Rectal smooth muscle tissue (tissue), 1 donor: ENCODE measurements around the gene HMCN1.

Experiments
- H3K27ac ChIP-seq: one replicate; pipeline ENCODE4 v1.7.0; 2013; ENCODE audit warnings: low read depth, low read length, inconsistent platforms
- H3K27me3 ChIP-seq: one replicate; pipeline ENCODE4 v1.7.0; 2013; ENCODE audit warnings: low read length; ENCODE audit not compliant: control insufficient read depth, insufficient read depth
- H3K36me3 ChIP-seq: one replicate; pipeline ENCODE4 v1.7.0; 2013; ENCODE audit warnings: low read length; ENCODE audit not compliant: control insufficient read depth, insufficient read depth
- H3K4me1 ChIP-seq: one replicate; pipeline ENCODE4 v1.7.0; 2013; ENCODE audit warnings: low read length; ENCODE audit not compliant: control insufficient read depth, insufficient read depth
- H3K4me3 ChIP-seq: one replicate; pipeline ENCODE4 v1.7.0; 2013; ENCODE audit warnings: low read length
- H3K9ac ChIP-seq: one replicate; pipeline ENCODE4 v1.7.0; 2013; ENCODE audit warnings: low read length

Gene HMCN1

GRCh38 chr1:185733818-185734735 lies at the start of gene HMCN1:
Gene HMCN1 (plus strand): TSS chr1:185734391. CDS start chr1:185734780, 389 bp downstream.
- Histone ChIP-seq H3K27ac (peak within 1 kb of the TSS; percentile 37), H3K4me1 (peaks cover 3% of the 10 kb centered on the region), H3K36me3 (no peaks in the 10 kb centered on the region), H3K4me3 (peak within 1 kb of the TSS; percentile 69), H3K9ac (no peak within 1 kb of the TSS), H3K27me3 (no peaks in the 10 kb centered on the region)

DNA sequence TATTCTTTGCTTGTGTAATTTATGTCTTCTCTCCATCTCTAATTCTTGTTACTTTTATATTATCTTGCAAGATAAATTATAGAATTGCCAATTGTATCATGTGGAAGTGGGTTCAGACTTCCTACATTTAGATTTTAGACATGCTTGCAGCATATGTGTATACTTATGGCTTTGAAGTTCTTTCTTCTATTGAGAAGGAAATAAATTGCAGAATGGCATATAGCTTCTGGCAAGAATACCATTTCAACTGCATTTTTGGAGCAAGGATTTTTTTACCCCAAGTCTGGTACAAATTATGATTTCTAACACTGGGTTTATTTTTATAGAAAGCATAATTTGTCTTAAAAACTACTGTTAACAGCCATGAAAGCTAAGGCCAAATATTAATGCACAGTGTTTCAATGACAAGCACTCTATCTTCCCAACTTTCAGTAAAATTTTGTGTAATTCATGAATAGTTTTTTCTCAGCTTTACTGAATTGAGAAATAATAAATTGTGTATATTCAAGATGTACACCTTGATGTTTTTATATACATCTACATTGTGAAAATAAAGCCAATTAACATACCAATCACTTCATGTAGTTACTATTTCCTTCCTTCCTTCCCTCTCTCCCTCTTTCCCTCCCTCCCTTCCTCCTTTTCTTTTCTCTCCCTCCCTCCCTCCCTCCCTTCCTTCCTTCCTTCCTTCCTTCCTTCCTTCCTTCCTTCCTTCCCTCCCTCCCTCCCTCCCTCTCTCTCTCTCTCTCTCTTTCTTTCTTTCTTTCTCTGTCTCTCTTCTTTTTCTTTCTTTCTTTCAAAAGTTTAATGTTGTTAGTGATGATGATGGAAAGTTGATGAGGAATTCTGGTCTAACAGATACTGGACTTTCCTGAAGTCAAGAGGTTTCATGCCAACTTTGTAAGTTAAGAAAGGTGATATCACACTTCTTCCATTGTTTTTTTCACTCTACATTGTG lies 47.1 kb upstream of the HMCN1 start:
- Histone ChIP-seq H3K27me3 (no peaks in the 10 kb centered on the region), H3K4me3 (no peak overlapping the region), H3K9ac (no peak overlapping the region), H3K27ac (no peak overlapping the region), H3K36me3 (no peaks in the 10 kb centered on the region), H3K4me1 (no peaks in the 10 kb centered on the region)

- Histone ChIP-seq H3K27me3 (no peaks in the 10 kb centered on the region), H3K36me3 (no peaks in the 10 kb centered on the region)
Measured at GRCh38 chr1:185690527-185690926, 43.7 kb upstream of the HMCN1 start.

DNA sequence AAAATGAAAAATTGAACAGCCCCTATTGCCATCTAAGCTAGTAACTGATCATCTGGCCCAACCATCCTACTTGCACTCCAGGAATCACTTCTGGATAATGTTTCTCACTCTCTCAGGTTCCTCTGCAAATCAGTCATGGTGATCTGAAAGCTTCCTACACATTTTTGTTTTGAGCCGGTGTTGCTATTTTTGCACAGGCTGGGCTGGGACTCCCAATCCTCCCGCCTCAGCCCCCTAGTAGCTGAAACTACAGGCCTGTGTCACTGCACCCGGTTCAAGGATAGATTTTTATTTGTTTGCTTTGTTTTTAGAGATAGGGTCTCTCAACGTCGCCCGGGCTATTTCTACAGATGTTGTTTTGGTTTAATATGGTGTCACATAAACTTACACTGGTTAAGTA lies 40.5 kb upstream of the HMCN1 start:
- H3K36me3 ChIP-seq, result no peaks in the 10 kb centered on the region
- no peak overlapping the region for H3K27ac ChIP-seq
- no peaks in the 10 kb centered on the region for H3K27me3 ChIP-seq
- no peaks in the 10 kb centered on the region for H3K4me1 ChIP-seq
- no peak overlapping the region for H3K9ac ChIP-seq
- H3K4me3 ChIP-seq, result peak overlapping the region; percentile 45

More at GRCh38 chr1:185690527-185690926, 43.7 kb upstream of the HMCN1 start:
- Histone ChIP-seq H3K27ac (no peak overlapping the region), H3K4me3 (no peak overlapping the region), H3K4me1 (no peaks in the 10 kb centered on the region), H3K9ac (no peak overlapping the region)

- no peak overlapping the region for H3K9ac ChIP-seq
- H3K4me3 ChIP-seq, result peak overlapping the region; percentile 45
- no peaks in the 10 kb centered on the region for H3K4me1 ChIP-seq
- H3K27me3 ChIP-seq, result no peaks in the 10 kb centered on the region
- no peak overlapping the region for H3K27ac ChIP-seq
- H3K36me3 ChIP-seq, result no peaks in the 10 kb centered on the region
Measured at GRCh38 chr1:185694081-185694480, 40.1 kb upstream of the HMCN1 start.

DNA sequence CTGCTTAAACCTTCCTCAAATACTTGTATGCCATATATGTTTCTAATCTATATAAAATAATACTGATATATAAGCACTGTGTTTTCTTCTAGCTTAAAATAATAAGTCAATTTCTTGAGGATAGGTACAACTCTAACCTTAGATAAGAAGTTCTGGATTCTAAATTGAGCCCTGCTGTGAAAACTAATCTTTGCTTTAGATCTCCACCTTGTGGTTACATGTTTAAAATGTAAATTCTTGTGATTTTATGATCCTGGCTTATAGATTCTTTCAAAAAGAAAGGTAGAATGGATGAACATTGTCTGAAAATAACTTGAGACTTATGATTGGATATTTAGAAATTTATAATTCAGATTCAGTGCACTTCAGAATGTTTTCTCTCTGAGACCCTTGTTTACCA lies 38.9 kb upstream of the HMCN1 start:
- H3K27ac ChIP-seq, result no peak overlapping the region
- H3K9ac ChIP-seq, result no peak overlapping the region
- H3K36me3 ChIP-seq, result no peaks in the 10 kb centered on the region
- H3K4me1 ChIP-seq, result no peaks in the 10 kb centered on the region
- no peak overlapping the region for H3K4me3 ChIP-seq
- no peaks in the 10 kb centered on the region for H3K27me3 ChIP-seq

GRCh38 chr1:185696422-185697150 lies 37.6 kb upstream of the HMCN1 start:
- Histone ChIP-seq H3K9ac (no peak overlapping the region), H3K4me1 (no peaks in the 10 kb centered on the region), H3K27me3 (no peaks in the 10 kb centered on the region), H3K27ac (no peak overlapping the region), H3K4me3 (no peak overlapping the region), H3K36me3 (no peaks in the 10 kb centered on the region)

- Histone ChIP-seq H3K4me1 (no peaks in the 10 kb centered on the region), H3K9ac (no peak overlapping the region), H3K27me3 (no peaks in the 10 kb centered on the region), H3K27ac (no peak overlapping the region), H3K4me3 (no peak overlapping the region), H3K36me3 (no peaks in the 10 kb centered on the region)
Measured at GRCh38 chr1:185699874-185700273, 34.3 kb upstream of the HMCN1 start.

GRCh38 chr1:185701650-185702049 lies 32.5 kb upstream of the HMCN1 start:
- H3K4me3 ChIP-seq, result no peak overlapping the region
- H3K9ac ChIP-seq, result no peak overlapping the region
- H3K4me1 ChIP-seq, result no peaks in the 10 kb centered on the region
- H3K36me3 ChIP-seq, result no peaks in the 10 kb centered on the region
- no peak overlapping the region for H3K27ac ChIP-seq
- H3K27me3 ChIP-seq, result no peaks in the 10 kb centered on the region

- no peaks in the 10 kb centered on the region for H3K36me3 ChIP-seq
- H3K27me3 ChIP-seq, result no peaks in the 10 kb centered on the region
- H3K9ac ChIP-seq, result no peak overlapping the region
- no peak overlapping the region for H3K4me3 ChIP-seq
- H3K4me1 ChIP-seq, result no peaks in the 10 kb centered on the region
- no peak overlapping the region for H3K27ac ChIP-seq
Measured at GRCh38 chr1:185704181-185704580, 30.0 kb upstream of the HMCN1 start.

- H3K4me3 ChIP-seq, result no peak overlapping the region
- no peaks in the 10 kb centered on the region for H3K4me1 ChIP-seq
- H3K36me3 ChIP-seq, result no peaks in the 10 kb centered on the region
Measured at GRCh38 chr1:185716095-185716494, 18.1 kb upstream of the HMCN1 start.

DNA sequence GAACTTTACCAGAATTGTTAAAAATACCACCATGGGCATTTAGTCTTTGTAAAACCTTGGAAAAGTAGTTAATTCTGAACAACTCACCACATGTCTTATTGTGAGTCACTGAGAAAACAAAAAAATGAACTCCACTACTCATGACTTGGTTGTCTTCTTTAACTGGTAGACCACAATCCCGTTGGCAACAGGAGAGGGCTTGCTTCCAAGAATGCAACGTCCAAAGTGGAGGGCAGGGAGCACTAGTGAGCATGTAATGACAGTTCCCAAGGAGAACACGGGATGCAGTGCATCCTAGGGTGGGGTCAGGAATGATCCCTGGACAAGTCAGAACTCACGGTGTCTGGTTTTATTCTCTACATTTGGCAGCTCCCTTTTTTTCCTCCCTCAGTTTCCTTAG lies 15.2 kb upstream of the HMCN1 start:
- Histone ChIP-seq H3K27me3 (no peaks in the 10 kb centered on the region), H3K9ac (no peak overlapping the region), H3K4me1 (no peaks in the 10 kb centered on the region), H3K27ac (no peak overlapping the region), H3K4me3 (no peak overlapping the region), H3K36me3 (no peaks in the 10 kb centered on the region)

More at GRCh38 chr1:185716095-185716494, 18.1 kb upstream of the HMCN1 start:
- H3K9ac ChIP-seq, result no peak overlapping the region
- H3K27me3 ChIP-seq, result no peaks in the 10 kb centered on the region
- no peak overlapping the region for H3K27ac ChIP-seq
